Sciatic nerve (tissue), 2 donors: ENCODE results near the gene SPRED3. TPM values are rescaled to one million over a fixed set of nuclear protein-coding genes. Genes with fewer than 3 reads are reported as not detected.

Experiments used
- ATAC-seq: fragments of 200-7000 bp; cut with Tn5 transposase; one replicate; pipeline ENCODE4 v1.9.1; 2020; ENCODE audit warnings: mild to moderate bottlenecking, moderate library complexity
- DNase-seq: peaks from one replicate; pipeline ENCODE4 v3.0.0-alpha.2; 2020; ENCODE audit warnings: low spot score
- intact Hi-C: fragments of 100-400 bp; cut with DNase I; formaldehyde crosslinking; loops from one replicate; pipeline ENCODE4 v1.14.2; 2022
- total RNA-seq: library from RNA; stranded (reverse); fragmentation: NEBNext Ultra II Directional; extraction: Animal tissue kit (Norgen Biotek cat#: 25700); gene quantifications from one replicate; pipeline ENCODE4 v1.2.1, GENCODE V29; 2021
- donor health status: DM: no; HTN: no; CAD: no.
- donor health status: DM: no; HTN: no; CAD: no.

SPRED3 gene
- total RNA-seq, 1 donor from 2014 or later, result 2.3 TPM

DNA sequence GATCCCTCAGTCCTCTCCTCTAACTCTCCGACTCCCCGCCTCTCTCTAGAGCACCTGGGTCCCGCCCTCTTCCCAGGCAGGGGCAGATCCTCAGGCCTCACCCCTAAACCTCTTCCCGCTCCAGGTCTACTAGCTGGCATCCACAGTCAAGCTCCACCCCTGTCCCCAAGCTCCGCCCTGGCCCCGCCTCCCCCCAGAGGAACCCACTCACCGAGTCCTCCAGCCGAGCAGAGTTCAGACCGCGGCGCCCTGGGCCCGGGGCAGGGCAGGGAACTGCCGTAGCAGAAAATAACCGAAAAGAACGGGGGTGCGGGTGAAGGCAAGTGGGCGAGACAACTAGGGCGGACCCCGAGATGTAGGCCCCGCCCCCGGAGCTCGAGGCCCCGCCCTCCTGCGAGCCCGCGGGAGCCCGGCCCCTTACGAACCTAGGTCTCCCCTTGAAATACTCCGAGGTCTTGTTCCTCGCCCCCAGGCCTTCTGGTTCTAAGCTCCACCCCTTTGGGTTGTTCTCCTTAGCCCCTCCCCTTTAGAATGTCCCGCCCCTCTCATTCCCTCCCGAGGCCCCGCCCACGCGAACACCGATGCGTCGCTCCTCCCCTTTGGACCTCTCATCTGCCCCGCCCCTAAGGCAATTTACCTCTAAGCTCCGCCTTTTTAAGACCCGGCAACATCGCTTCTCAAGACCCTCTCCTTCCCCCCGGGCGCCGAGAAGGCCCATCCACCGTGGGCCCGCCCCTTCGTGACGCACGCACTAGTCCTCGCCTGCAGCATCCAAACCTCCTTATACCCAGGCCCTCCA is 748 bp upstream of the SPRED3 start, which contains the start of gene GGN:
TSS of gene GGN (minus strand) at position 485 of the 799 bp plus-strand sequence. CDS start 773 bp downstream, outside the sequence.
- intact Hi-C loops, result no loop called here
- peak; percentile 91 for DNase-seq

DNA sequence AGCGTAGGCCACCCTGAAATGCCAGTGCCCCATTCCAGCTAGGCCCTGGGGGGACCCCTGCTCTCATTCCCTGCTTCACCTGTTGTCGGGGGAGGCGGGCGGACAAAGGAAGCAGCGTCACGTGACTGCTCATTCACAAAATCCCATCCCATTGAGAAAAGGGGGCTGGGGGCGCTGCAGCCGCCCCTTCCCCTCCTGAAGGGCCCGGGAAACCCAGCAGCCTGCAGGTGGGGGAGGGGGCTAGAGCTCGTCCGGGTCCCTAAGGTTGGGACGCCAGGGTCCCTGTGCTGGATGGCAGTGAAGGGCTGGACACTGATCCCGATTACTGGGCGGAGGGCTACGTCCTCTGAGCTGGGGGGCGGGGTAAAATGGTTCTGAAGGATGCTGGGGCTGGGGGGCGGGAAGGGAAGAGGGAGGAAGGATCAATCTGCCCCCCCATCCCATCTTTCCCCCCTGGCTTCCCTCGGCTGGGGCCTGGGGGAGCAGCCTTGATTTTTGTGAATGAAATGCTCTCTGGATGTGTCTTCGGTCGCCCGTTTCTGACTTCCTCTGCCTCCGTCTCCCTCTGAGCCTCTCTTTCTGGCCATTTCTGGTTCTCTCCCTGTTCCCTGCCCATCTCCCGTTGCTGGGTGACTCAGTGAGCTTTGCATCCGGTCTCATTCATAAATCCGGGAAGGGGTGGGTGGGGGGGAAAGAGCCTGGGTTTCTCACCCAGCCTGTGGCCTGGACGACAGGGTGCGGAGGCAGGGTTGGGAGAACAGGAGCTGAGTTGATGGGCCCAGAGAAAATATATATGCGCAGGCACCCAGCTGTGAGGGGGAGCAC is 816 bp downstream of the SPRED3 start:
- DNase-seq, result no peak
- ATAC-seq, result no peak
- intact Hi-C loops, result no loop called here

More for the DNA sequence above, 748 bp upstream of the SPRED3 start, which contains the start of gene GGN:
- peak; percentile 81 for ATAC-seq

DNA sequence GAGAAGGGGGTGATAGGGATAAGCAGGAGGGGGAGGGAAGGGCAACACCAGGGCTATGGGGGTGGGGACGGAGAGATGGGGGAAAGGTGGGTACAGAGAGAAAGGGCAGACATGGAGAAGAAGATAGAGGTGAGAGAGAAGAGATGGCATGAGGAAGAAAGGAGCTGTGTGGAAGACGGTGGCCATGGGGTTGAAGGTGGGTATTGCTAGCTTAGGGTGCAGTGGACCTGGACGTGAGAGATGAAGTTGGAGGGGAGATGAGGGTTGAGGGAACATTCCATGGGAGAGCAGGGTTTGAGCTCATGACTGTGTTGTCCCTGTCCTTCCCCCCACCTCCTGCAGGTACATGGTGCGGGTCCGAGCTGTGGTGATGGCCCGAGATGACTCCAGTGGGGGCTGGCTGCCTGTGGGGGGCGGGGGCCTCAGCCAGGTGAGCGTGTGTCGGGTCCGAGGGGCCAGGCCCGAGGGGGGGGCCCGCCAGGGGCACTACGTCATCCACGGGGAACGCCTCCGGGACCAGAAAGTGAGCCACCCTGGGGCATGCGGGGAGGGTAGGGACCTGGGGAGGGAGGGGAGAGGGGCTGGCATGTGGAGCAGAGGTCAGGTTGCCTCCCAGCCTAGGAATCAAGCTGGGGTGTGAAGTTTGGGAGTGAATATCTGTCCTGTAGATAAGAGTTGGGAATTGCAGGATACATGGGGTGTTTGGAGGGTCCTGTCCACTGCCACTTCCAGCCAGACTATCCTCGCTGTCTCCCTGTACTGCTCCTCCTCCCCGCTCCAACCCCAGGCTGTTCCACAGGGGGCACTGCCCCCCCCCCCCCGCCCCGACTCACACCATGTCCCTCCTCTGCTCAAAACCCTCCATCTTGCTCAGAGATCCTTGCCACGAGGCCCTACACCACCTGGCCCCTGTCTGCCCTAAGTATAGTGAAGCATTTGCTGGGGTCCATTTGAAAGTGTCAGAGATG is 1.7 kb downstream of the SPRED3 start:
- no peak for DNase-seq
- intact Hi-C loops, result no loop called here
- ATAC-seq, result no peak

DNA sequence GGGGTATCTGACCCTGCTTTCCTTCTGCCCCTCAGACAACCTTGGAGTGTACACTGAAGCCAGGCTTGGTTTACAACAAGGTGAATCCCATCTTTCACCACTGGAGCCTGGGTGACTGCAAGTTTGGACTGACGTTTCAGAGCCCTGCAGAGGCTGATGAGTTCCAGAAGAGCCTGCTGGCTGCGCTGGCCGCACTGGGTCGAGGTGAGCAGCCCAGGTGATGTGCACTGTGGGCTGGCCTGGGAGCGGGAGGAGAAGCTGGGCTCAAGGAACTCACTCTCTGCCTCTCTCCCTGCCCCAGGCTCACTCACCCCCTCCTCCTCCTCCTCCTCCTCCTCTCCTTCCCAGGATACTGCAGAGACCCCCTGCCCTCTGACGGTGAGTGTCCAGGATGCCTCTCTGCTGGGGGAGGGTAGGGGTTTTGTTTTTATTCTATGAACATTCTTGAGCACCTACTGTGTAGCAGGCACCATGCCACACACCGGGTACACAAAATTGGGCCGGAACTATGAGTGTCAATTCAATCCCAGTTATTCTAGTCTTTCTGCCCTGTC is 3.5 kb downstream of the SPRED3 start:
- intact Hi-C loops, result no loop called here

DNA sequence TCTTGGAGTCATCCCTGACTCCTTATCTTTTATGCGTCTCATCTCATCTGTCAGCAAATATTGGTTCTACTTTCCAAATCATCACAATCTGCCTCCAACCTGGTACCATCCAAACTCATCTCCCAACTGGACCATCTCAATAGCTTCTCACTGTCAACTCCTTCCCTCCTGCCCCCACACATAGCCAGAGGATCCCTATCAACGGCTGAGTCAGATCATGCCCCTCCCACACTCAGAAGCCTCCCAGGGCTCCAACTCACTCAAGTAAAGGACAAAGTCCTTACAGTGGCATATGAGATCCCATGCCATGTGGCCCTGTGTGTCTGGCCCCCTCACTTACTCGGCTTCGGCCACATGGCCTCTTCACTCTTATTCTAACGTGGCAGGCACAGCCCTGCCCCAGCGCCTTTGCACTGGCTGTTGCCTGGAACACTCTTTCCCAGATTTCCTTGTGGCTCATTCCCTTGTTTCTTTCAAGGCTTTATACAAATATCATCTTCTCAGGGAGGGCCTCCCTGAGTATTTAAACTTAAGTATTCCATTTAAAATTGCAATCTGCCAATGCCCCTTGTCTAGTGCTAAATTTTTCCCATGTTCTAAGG is 4.3 kb downstream of the SPRED3 start:
- DNase-seq (no peak), ATAC-seq (no peak)
- intact Hi-C loops, result no loop called here

More for the DNA sequence above, 3.5 kb downstream of the SPRED3 start:
- no peak for DNase-seq
- ATAC-seq, result no peak

DNA sequence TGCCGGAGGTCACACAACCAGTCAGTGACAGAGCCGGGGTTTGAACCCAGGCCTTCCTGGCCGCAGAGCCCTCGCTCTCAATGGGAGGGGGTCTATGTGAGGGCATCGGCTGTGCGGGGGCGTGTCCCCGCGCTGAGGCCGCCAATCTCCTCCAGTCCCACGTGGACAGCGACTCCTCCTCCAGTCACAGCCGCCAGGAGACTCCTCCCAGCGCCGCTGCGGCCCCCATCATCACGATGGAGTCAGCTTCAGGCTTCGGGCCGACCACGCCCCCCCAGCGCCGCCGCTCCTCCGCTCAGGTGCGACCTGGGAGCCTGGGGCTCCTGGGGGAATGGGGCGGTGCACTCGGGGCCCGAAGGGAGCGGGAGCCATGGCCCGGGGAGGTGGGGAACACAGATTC is 6.0 kb downstream of the SPRED3 start:
- intact Hi-C loops, result no loop called here
- ATAC-seq, result no peak
- no peak for DNase-seq

DNA sequence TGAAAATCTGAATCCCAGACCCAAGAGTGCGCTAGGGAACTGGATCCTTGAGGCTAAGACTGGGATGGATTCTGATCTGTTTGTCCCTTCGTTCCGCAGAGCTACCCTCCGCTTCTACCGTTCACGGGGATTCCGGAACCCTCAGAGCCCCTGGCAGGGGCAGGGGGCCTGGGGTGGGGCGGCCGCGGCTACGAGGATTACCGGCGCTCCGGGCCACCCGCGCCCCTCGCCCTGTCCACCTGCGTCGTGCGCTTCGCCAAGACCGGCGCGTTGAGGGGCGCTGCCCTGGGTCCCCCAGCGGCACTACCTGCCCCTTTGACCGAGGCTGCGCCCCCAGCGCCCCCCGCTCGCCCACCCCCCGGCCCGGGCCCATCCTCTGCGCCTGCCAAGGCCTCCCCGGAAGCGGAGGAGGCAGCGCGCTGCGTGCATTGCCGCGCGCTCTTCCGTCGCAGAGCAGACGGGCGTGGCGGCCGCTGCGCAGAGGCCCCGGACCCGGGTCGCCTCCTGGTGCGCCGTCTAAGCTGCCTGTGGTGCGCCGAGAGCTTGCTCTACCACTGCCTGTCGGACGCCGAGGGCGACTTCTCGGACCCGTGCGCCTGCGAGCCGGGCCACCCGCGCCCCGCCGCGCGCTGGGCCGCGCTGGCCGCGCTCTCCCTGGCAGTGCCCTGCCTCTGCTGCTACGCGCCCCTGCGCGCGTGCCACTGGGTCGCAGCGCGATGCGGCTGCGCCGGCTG is 7.1 kb downstream of the SPRED3 start:
- ATAC-seq (no peak), DNase-seq (no peak)
- intact Hi-C loops, result no loop called here

DNA sequence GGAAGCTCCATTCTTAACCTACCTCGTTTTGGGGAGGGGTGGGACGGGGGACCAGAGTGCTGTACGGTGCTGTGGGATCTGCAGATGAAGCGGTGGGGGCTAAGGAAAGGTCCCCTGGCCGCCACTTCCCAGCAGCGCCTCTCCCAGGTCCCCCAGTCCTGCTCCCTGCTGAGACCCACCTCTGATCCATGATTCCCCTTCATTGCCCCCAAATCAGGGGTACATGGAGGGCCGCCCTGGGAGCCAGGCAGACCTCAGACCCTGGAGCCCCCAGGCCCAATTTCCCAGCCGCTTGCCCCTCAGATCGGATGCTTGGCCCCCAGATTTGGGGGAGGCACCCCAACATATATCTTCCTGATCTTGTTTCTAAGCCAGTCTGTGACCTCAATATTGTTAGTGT is 10.6 kb downstream of the SPRED3 start:
- intact Hi-C loops, result no loop called here
- no peak for DNase-seq
- no peak for ATAC-seq

DNA sequence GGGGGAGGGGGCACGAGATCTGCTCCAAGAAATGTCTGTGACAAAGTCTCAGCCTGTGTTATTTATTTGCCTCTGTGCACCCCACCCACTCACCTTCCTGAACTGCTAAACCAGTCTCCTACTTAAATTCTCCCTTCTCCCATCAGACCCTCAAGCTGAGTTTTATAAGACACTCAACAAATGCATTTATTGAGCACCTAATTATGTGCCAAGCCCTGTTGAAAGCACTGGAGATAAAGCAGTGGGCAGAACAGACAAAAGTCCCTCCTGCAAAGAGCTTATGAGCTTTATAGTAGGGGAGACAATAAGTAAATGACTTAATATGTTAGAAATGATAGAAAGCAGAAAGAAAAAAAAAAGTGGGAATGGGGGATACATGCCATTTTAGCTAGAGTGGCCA is 11.0 kb downstream of the SPRED3 start:
- intact Hi-C loops, result no loop called here
- no peak for DNase-seq
- ATAC-seq, result no peak

DNA sequence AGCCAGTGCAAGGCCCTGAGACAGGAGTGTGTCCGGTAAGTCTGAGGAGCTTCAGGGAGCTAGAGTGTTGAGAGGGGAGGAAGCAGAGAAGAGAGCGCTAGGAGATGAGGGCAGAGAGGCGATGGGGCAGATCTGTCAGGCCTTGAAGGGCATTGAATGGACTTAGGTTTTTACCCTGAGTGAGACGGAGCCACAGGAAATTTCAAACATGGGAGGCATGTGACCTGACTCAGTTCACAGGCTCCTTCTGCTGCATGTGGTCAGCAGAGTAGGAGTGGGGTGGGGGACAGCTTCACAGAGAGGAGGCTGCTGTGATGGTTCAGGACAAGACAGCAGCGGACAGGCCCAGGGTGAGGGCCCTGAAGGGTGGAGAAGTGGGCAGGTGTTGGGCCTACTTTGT is 11.9 kb downstream of the SPRED3 start:
- intact Hi-C loops, result loop anchor here (10.0 kb wide), 1 partner anchor 234 kb away; no protein-coding TSS in a partner anchor
- no peak for ATAC-seq
- no peak for DNase-seq

DNA sequence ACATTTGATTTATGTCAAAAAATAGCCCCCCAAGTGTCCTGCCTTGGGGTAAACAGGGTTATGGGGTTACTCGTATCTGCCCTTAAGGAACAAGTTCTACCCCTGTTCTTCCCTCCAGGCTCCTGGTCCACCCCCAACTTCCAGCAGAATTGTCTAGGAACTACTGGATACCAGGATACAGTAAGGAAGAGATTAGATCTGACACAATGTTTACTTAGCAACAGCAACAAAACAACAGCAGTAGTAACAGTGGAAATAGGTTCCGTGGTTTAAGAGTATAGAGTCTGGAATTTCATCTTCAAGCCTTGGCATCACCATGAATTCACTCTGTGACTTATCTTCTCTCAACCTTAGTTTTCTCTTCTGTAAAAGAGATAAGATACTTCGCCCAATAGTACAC is 12.7 kb downstream of the SPRED3 start:
- intact Hi-C loops, result loop anchor here (10.0 kb wide), 1 partner anchor 234 kb away; no protein-coding TSS in a partner anchor
- no peak for ATAC-seq
- no peak for DNase-seq

DNA sequence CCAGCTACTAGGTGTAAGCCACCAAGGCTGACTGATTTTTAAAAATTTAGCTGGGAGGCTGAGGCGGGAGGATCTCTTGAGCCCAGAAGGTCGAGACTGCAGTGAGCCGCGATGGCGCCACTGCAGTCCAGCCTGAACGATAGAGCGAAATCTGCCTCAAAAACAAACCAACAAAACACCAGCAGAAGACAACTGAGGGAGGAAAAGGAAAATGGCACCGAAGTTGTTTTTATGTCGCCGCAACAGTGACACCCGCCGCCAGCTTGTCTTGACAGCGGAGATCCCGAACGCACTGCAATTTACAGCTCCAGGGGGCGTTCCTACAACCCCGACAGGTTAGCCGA is 14.1 kb downstream of the SPRED3 start:
- intact Hi-C loops, result loop anchor here (10.0 kb wide), 1 partner anchor 232 kb away; no protein-coding TSS in a partner anchor
- DNase-seq, result no peak
- ATAC-seq, result no peak

DNA sequence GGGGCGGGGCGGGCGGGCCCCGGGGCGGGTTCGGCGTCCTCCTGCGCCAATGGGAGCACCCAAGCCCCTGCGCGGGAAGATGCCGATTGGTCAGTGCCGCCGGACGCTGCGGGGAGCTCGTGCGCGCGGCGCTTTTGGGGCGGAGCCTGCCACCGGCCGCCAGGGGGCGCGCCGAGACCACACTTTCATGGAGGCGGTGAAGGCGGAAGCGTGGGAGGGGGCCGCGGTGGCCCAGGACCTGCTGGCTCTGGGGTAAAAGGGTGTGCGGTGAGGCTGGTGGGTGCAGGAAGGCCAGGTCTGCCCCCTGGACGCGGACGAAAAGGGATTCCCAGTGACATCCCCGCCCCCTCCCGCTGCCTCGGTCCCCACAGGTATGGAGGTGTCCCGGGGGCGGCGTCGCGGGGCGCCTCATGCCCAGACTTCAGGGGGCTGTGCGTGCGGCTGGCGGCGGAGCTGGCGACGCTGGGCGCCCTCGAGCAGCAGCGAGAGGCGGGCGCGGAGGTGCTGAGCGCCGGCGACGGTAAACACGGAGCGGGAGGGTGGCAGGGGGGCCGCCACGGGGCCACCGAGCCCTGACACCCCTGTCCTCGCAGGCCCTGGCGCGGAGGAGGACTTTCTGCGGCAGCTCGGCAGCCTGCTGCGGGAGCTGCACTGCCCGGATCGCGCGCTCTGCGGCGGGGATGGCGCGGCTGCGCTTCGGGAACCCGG is 14.6 kb downstream of the SPRED3 start, which contains the start of gene FAM98C:
TSS of gene FAM98C (plus strand) at position 127 of the 708 bp plus-strand sequence. CDS start at position 188, 61 bp downstream.
- intact Hi-C loops, result loop anchor here (10.0 kb wide), 1 partner anchor 232 kb away; no protein-coding TSS in a partner anchor

DNA sequence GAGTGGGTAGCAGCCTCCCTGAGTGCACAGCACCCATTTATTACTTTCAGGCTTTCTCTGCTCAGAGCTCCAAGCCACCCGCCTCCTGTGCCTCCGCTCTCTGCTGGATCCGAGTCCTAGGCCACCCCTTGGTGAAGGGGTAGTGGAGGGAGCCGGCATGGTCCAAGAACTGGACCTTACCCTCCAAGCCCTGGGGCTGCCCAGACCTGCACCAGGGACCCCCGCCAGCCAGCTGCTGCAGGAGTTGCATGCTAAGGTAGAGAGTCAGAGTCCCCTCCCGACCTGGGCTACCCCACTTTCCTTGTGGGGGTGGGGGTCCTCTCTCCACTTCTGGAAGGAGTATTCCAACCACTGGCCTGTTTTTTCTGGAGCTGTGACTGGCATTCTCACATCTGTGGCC is 16.4 kb downstream of the SPRED3 start:
- intact Hi-C loops, result loop anchor here (10.0 kb wide), 1 partner anchor 230 kb away; no protein-coding TSS in a partner anchor
- DNase-seq (no peak), ATAC-seq (no peak)

More for the DNA sequence above, 14.6 kb downstream of the SPRED3 start, which contains the start of gene FAM98C:
- DNase-seq, result peak; percentile 97
- ATAC-seq, result peak; percentile 99

DNA sequence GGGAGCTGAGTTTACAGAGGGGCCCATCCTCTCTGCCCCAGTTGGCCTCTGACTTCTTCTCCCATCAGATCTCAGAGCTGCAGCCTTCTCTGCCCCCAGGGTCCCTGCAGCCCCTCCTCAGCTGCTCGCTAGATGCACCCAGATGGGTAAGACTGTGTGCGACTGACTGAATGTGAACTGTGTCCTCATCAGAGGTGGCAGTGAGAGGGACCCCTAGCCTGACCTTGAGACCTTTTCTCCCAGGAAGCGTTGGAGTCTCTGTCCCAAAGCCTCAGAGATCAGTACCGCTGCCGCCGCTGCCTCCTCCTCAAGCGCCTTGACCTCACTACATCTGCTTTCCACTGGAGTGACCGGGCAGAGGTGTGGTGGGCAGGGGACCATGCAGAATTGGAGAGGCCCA is 16.8 kb downstream of the SPRED3 start:
- no peak for ATAC-seq
- intact Hi-C loops, result loop anchor here (10.0 kb wide), 1 partner anchor 230 kb away; no protein-coding TSS in a partner anchor
- no peak for DNase-seq

DNA sequence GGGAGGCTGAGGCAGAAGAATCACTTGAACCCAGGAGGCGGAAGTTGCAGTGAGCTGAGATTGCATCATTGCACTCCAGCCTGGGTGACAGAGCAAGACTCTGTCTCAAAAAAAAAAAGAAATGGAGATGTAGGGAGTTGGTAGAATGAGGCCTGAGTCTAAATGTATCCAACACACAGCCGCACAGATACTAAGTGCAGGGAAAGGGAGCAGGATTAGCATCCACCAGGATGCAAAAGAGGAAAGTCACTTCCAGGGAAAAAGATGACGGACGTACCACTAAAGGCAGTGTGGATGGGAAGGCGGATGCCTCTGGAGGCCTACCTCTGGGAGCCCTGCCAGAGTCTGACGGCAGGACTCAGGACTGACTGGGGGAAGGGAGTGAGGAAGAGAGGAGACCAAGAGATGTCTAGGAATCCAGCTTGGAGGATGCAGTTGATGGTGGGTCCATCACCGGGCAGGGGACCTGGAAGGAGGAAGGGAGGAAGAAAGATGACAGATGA is 21.2 kb downstream of the SPRED3 start:
- no peak for DNase-seq
- intact Hi-C loops, result loop anchor here (10.0 kb wide), 2 partner anchors 115 to 225 kb away; no protein-coding TSS in a partner anchor

More for the DNA sequence above, 21.2 kb downstream of the SPRED3 start:
- ATAC-seq, result peak; percentile 84
